GM04503 (cell line): ENCODE data around the gene ZBTB7C.

ENCODE experiments used
- DNase-seq: peaks from one replicate; pipeline ENCODE4 v3.0.0-alpha.2; 2012; ENCODE audit warnings: low read depth

Gene ZBTB7C

GRCh38 chr18:47992266-47992665 lies 416.9 kb downstream of the ZBTB7C start:
- DNase-seq = no peak

DNA sequence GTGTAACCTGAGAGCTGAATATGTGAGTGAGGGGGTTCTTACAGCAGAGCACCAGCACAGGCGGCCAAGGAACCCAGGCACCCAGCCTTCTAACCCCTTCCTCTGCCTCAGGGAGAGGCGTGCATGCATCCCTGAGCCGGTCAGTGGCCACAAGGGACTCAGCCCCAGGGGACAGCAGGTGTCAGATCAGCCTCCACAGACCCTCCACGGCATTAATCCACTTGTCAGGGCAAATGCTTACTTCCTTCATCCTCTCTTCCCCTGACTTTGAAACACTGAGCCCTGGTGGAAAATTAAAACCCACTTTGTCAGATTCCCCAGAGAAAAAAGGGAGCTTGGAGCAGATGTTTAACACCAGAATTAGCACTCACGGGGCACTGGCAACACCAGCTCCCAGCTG lies 418.2 kb downstream of the ZBTB7C start:
- no peak for DNase-seq

GRCh38 chr18:47987388-47987699 lies 421.8 kb downstream of the ZBTB7C start:
- no peak for DNase-seq

DNA sequence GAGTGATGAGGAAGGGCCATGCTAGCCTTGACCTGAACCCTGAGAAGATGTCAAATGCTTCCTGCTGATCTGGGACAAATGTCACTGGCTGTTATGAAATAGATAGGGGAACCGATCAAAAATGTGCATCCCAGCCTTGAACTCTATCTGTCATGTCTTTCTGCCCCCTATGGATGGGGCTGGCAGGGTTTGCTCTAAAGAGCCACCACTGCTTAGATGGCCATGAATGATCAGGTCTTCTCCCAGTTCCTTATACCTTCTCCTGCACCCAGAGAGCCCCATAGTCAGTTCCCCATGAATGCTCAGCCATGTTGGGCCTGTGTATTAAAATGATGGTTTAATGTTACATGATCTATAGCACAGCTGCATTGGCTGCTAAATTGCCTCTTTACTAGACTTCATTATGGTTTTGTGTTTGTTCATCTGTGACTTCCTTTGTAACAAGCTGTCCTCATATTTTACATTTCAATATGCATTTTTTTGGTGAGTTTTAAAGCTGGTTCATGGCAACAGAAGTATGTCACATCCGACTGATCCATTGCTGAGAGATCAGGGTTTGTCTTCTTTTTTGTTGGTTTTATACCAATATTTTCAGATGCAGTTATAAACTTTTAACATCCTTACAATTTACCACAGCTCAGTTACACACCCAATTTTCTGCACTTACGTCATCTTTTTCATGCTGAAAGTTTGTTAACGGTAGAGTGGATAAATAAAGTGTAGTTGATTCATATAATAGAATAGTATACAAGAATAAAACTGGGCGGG lies 422.4 kb downstream of the ZBTB7C start:
- DNase-seq = no peak

DNA sequence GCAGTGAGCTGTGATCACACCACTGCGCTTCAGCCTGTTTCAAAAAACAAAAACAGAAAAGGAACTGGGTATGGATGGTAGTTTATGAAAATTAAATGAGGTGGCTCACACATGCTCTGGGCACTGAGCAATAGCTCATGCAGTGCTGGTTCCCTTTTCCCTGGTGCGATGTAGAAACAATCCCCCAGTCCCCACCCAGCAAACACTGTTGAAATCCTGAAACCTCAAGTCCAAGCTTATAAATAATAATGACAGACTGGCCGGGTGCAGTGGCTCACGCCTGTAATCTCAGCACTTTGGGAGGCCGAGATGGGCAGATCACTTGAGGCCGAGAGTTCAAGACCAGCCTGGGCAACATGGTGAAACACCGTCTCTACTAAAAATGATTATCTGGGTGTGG lies 423.3 kb downstream of the ZBTB7C start:
- no peak for DNase-seq

GRCh38 chr18:47984991-47985390 lies 424.2 kb downstream of the ZBTB7C start:
- DNase-seq = no peak

DNA sequence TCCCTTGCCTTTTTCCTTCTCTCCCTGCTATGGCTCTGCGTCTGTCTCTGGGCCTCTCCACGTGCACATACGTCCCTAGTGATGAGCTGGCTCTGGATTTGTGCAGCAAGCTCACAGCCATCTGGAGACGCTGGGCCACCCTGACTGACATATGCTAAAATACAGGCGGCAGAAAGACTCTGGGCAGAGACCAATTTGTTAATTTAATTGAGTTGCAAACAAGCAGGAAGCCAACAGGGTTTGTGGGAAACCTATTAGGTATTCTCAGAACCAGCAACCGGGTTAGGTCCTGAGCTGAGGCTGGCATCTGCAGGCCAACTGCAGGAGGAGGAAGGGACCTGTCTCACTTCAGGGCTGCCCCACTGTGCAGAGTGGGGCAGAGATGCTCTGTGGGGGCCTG lies 425.2 kb downstream of the ZBTB7C start:
- DNase-seq = no peak

GRCh38 chr18:47983055-47983454 lies 426.1 kb downstream of the ZBTB7C start:
- no peak for DNase-seq

- no peak for DNase-seq
These were observed 427.4 kb downstream of the ZBTB7C start for GRCh38 chr18:47981830-47982229.

GRCh38 chr18:47981320-47981719 lies 427.9 kb downstream of the ZBTB7C start:
- no peak for DNase-seq

- DNase-seq = no peak
These were observed 429.5 kb downstream of the ZBTB7C start for GRCh38 chr18:47979611-47980200.

DNA sequence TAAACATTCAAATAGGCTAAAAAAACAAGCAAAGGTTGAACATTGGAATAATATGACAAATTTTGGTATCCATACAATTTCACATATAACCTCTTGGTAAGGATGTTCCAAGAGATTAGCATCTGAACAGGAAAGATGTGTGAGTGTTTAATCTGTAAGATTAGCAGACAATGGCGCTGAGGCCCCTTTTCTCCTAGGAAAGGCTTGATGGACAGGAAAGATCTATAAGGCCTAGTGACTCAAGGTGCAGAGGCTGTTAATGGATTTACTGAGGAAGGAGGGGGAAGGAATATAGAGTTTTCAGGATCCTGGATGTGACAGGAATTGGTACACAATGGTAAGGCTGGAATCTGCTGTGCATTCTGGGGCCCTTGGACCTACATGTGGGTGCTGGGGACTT lies 430.6 kb downstream of the ZBTB7C start:
- DNase-seq = no peak

DNA sequence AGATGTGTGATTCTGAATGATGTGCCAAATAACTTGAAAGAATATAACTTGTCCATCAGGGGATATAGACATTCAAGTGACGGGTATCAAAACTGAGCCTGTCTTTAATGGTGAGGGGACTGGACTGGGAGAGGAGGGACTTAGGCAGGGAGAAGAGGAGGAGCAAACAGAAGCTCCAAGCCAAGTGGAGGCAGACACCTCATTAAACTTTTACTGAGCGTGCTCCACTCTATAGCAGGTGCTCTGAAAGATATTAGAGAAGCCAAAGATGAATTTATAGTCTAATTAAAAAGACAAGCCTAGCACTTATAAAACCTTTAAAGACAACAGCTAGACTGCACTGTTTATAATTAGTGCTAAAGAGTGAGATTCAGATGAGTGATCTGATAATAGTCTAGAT lies 431.0 kb downstream of the ZBTB7C start:
- no peak for DNase-seq
